ENCODE results near the gene CYSTM1.

CYSTM1 gene

GRCh38 chr5:140216478-140217074, 41.6 kb downstream of the CYSTM1 start (continued):
- no peak for TF ChIP-seq SP7 (tag by site-specific recombination; IDR thresholded peaks at IDR 0.05)
- no peak for TF ChIP-seq ZNF48 (tag by site-specific recombination; IDR thresholded peaks at IDR 0.05)
- TF ChIP-seq PATZ1 (tag by site-specific recombination; IDR thresholded peaks at IDR 0.05) = no peak
- TF ChIP-seq YY1 (tag by site-specific recombination; IDR thresholded peaks at IDR 0.05) = no peak
- TF ChIP-seq, protein P1, sequence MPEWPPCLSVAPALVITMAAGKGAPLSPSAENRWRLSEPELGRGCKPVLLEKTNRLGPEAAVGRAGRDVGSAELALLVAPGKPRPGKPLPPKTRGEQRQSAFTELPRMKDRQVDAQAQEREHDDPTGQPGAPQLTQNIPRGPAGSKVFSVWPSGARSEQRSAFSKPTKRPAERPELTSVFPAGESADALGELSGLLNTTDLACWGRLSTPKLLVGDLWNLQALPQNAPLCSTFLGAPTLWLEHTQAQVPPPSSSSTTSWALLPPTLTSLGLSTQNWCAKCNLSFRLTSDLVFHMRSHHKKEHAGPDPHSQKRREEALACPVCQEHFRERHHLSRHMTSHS (tag by site-specific recombination; IDR thresholded peaks at IDR 0.05) = no peak
- no peak for TF ChIP-seq PRDM4 (tag by site-specific recombination; IDR thresholded peaks at IDR 0.05)

DNA sequence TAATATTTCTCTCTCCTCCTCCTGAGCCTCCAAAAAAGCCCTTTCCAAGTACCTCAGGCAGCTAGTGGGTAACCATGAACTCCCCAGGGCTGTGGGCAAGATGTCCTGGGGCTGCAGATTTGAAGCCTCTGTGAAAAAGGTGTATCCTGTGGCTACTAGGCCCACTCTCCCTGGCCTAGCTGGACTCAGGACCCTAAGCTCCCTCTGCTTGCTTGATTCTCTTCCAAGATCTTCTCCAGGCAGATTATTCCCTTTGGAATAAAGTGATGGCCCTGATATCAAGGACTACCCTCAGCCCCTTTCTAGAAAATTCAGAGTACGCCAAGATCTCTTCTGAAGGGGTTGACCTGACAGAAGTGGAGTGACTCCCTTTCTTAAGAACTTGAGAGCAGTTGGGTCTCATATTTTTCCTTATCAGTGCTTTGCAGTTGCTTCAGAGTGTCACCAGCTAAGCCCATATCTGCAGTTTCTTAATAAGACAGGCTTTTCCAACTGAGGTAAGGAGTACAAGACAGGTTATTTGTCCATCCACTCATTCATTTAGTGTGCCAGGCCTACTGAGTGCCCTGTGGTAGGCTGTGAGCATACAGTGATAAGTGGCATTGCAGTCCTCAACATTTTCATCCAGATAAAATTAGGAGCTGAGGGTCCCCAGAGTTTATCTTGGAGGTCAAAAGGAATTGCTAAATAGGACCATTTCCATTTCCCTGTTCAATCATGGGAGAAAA, 42.5 kb downstream of the CYSTM1 start:
- Histone ChIP-seq H3K27ac (ENCODE audit: extremely low read depth, low read depth, low read length) (no peak overlapping the region), H3K4me3 (ENCODE audit: low read depth, low read length) (no peak overlapping the region), H3K9me3 (ENCODE audit: control insufficient read depth, insufficient read depth, low read depth, low read length) (no peaks in the 10 kb centered on the region), H3K36me3 (ENCODE audit: control insufficient read depth in 2 of 2, insufficient read depth in 1 of 2, low read length in 2 of 2) (no peaks in the 10 kb centered on the region), H3K4me1 (ENCODE audit: control insufficient read depth, insufficient read depth, low read length) (peaks cover 22% of the 10 kb centered on the region)
- POLR2A ChIA-PET = interaction anchor here (1.3 kb wide), 1 partner anchor 183 kb away, joined by 3 read pairs; no protein-coding TSS in a partner anchor
- CTCF ChIA-PET = interaction anchor here (0.5 to 1.5 kb wide), 6 partner anchors 15 to 557 kb away, joined by 3 to 5 read pairs (median 4); no protein-coding TSS in a partner anchor
- no peak for TF ChIP-seq ZXDB (tag by site-specific recombination; IDR thresholded peaks at IDR 0.05)
- TF ChIP-seq ZNF654 (tag by site-specific recombination; IDR thresholded peaks at IDR 0.05; ENCODE audit: low read depth) = no peak
- no peak for TF ChIP-seq ZNF624 (tag by site-specific recombination; IDR thresholded peaks at IDR 0.05)
- no peak for TF ChIP-seq ZNF426 (tag by site-specific recombination; IDR thresholded peaks at IDR 0.05)
- TF ChIP-seq ZNF140 (tag by site-specific recombination; IDR thresholded peaks at IDR 0.05) = no peak
- no peak for TF ChIP-seq ZNF248 (tag by site-specific recombination; IDR thresholded peaks at IDR 0.05)
- TF ChIP-seq ZNF266 (tag by site-specific recombination; IDR thresholded peaks at IDR 0.05; ENCODE audit: low read depth) = no peak
- TF ChIP-seq, protein P2, sequence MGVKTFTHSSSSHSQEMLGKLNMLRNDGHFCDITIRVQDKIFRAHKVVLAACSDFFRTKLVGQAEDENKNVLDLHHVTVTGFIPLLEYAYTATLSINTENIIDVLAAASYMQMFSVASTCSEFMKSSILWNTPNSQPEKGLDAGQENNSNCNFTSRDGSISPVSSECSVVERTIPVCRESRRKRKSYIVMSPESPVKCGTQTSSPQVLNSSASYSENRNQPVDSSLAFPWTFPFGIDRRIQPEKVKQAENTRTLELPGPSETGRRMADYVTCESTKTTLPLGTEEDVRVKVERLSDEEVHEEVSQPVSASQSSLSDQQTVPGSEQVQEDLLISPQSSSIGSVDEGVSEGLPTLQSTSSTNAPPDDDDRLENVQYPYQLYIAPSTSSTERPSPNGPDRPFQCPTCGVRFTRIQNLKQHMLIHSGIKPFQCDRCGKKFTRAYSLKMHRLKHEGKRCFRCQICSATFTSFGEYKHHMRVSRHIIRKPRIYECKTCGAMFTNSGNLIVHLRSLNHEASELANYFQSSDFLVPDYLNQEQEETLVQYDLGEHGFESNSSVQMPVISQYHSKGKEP (tag by site-specific recombination; IDR thresholded peaks at IDR 0.05) = no peak
